Fibroblast of pulmonary artery (primary cell): ENCODE measurements around the gene SYTL2.

ENCODE experiments used
- DNase-seq: peaks from one replicate; pipeline ENCODE4 v3.0.0-alpha.2; 2010; ENCODE audit warnings: low read depth
- H3K4me3 ChIP-seq: replicated peaks from 2 replicates; pipeline ENCODE4 v1.5.1; 2011; ENCODE audit warnings: low read depth, mild to moderate bottlenecking, control low read depth, low read length, moderate library complexity
- TF ChIP-seq, protein P1 (sequence below): IDR thresholded peaks from 2 replicates; pipeline ENCODE4 v1.5.1; 2011; ENCODE audit warnings: mild to moderate bottlenecking, control low read depth, low read length, inconsistent platforms; ENCODE audit errors: missing control alignments

SYTL2 gene

DNA sequence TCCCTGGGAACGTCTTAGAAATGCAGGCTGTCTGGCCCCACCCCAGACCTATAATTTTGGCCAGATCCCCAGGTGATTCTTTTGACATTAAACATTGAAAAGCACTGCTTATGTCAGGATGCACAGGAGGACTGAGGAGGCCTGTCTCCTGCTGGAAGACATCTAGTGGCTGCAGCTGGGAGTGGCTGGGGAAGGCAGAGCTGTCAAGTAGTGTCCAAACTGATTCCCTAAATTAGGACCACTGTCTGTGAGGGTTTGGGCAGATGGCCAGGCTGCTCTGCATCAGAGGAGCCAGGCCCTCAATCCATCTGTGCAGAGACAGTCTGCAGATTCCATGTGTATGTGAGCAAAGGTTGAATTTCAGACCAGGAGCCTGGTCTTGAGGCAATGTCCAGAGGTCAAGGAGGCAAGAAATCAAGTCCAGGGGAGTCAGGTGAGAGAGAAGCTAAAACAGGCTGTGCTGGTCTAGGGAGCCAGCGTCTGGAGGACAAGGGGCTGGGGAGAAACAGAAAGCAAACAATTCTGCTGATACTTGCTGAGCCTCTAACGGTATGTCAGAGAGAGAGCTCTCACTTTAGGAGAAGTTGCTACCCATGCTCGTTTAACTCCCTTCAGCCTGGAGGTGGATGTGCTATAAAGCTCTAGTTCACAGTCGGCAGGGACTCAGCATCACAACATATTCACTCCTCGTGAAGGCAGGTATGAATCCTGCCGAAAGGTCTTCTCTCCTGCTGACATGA is 15.3 kb upstream of the SYTL2 start:
- no peak overlapping the region for H3K4me3 ChIP-seq
- DNase-seq = peak; percentile 30
- TF ChIP-seq, protein P1, sequence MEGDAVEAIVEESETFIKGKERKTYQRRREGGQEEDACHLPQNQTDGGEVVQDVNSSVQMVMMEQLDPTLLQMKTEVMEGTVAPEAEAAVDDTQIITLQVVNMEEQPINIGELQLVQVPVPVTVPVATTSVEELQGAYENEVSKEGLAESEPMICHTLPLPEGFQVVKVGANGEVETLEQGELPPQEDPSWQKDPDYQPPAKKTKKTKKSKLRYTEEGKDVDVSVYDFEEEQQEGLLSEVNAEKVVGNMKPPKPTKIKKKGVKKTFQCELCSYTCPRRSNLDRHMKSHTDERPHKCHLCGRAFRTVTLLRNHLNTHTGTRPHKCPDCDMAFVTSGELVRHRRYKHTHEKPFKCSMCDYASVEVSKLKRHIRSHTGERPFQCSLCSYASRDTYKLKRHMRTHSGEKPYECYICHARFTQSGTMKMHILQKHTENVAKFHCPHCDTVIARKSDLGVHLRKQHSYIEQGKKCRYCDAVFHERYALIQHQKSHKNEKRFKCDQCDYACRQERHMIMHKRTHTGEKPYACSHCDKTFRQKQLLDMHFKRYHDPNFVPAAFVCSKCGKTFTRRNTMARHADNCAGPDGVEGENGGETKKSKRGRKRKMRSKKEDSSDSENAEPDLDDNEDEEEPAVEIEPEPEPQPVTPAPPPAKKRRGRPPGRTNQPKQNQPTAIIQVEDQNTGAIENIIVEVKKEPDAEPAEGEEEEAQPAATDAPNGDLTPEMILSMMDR = peak; percentile 53

DNA sequence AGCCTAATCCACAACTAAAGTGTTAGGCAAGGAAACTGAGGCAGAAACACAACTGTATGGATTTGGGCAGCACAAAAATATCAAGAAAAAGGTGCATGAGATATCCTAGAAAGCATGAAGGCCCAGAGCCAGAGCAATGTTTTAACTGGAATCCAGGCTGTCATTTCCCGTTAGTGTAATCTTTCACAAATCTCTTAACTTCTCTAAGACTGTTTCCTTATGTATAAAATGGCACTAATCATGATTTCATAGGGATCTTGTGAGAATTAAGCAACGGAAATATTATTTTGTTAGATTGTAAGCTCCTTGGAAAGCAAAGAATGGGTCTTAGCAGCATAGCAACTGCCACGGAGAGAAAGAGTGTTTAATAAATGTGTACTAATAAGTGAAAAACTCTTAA is 14.7 kb upstream of the SYTL2 start:
- no peak for DNase-seq
- TF ChIP-seq, protein P1 = no peak
- no peak overlapping the region for H3K4me3 ChIP-seq

DNA sequence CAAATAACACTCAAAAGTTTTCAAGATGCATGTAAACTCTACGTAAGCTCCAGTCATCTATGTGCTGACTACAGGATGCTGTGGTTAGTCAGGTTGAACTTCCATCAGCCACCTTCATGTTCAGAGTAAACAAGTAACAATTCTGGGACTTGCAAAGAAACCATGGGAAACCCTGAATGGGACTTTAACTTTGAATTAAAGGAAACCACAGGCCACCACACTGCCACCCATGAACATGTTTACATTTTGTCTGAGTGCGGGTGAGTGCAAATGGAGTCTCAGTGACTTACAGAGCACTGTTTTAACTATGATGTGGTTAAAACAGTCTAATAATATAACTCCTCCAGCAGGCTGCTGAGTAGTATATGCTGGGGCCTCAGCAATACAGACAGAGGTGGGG is 12.9 kb upstream of the SYTL2 start:
- DNase-seq = no peak
- TF ChIP-seq, protein P1 = no peak
- no peak overlapping the region for H3K4me3 ChIP-seq

DNA sequence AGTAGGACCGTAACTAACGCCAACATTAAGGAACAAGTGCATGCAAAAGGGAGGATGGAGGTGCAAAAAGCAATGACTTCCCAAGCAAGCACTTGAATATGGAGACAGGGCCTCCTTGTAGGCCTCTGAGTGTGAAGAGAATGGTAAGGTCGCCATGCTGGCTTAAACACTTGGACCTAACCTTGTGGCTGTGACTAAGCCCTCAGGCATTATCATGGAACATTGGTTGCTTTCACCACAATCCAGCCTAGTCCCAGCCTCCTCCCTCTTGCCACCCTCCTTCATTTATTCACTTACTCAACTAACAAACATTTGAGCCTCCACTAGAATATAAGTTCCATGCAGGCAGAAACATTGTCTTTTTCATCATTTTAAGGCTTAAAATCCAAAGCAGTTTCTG is 11.9 kb upstream of the SYTL2 start:
- DNase-seq = peak; percentile 31
- TF ChIP-seq, protein P1 = no peak

DNA sequence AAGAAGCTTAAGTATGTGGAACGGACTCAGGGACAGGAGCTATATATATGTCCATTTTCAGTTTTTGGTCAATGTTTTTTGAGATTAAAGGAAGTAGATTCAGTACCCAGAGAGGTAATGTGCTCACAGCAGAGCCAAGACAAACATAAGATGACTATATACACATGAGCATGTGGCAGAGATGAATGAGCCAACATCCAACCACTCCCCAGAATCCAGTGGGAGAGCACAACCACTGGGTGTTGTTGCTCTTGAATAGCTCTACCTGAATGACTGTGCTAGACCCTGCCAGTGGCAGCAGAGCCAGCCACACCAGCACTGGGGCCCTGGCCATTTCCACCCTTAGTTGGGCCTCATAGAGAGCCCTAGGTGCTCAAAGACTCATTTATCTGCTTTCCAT is 10.7 kb upstream of the SYTL2 start:
- TF ChIP-seq, protein P1 = no peak
- peak; percentile 9 for DNase-seq
- H3K4me3 ChIP-seq = no peak overlapping the region

More for the DNA sequence above, 11.9 kb upstream of the SYTL2 start:
- no peak overlapping the region for H3K4me3 ChIP-seq

DNA sequence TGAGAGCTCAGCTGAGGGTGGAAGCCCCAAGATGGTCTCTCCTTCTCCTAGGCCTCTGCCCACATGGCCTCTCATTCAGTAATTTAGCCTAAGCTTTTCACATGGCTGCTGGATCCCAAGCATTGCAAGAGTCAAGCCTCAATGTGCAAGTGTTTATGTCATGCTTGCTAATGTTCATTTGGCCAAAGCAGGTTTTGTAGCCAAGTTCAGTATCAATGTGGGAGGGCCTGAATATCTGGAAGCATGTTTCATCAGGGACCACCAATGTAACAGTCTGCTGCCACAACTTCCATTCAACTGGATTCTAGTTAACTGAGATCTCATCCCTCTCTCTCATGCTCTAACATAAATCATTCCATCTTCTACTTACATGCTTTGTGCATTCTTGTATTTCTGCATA is 8.5 kb upstream of the SYTL2 start:
- no peak overlapping the region for H3K4me3 ChIP-seq
- no peak for DNase-seq
- TF ChIP-seq, protein P1 = no peak
